Measurements from ENCODE around the gene SLC12A2. TPM values are rescaled to one million over a fixed set of nuclear protein-coding genes. Genes with fewer than 3 reads are reported as not detected.

Gene SLC12A2
- total and polyA plus RNA-seq, 7 donors, result 2.8 to 55.9 (median 49.6) TPM

DNA sequence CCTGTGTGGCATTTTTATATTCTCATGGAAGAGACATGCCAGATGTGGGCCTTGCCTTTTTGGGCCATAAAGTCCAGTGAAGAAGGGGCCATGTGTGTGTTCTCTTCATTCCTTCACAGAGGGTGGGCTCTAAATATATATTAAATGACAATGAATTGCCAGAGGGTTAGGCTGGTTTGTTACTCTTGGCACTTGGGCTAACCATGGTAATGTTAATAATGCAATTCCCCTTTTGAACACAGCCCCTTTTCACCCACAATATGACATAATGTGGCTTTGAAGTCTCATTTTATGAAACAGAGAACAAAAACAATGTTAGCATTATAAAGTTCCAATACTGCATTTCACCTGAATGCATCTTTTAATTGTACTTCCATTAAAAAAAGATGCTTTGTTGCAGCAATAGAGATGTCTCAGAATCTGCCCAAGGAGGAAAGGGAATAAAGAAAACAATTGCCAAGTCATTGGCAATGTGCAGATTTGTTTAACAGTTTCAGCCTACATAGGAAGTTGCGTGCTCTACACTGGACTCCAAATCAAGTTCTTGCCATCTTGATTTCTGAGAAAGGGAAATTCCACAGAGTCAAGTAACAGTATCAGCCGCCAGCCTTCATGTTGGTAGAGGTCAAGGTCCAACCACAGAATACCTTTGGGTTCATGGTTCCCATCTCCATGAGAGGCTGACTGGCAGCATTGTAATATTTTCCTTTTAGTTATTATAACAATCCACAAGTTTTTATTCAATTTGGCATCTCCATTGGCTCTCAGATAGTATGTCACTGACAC is 141.9 kb downstream of the SLC12A2 start:
- no peaks in the 10 kb centered on the region for H3K36me3 ChIP-seq
- TF ChIP-seq POLR2AphosphoS5 (IDR thresholded peaks at IDR 0.05) (no peak), POLR2A (IDR thresholded peaks at IDR 0.05) (no peak), EP300 (IDR thresholded peaks at IDR 0.05) (no peak)
- TF ChIP-seq, protein P1, sequence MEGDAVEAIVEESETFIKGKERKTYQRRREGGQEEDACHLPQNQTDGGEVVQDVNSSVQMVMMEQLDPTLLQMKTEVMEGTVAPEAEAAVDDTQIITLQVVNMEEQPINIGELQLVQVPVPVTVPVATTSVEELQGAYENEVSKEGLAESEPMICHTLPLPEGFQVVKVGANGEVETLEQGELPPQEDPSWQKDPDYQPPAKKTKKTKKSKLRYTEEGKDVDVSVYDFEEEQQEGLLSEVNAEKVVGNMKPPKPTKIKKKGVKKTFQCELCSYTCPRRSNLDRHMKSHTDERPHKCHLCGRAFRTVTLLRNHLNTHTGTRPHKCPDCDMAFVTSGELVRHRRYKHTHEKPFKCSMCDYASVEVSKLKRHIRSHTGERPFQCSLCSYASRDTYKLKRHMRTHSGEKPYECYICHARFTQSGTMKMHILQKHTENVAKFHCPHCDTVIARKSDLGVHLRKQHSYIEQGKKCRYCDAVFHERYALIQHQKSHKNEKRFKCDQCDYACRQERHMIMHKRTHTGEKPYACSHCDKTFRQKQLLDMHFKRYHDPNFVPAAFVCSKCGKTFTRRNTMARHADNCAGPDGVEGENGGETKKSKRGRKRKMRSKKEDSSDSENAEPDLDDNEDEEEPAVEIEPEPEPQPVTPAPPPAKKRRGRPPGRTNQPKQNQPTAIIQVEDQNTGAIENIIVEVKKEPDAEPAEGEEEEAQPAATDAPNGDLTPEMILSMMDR (IDR thresholded peaks at IDR 0.05), result no peak
- no peaks in the 10 kb centered on the region for H3K9me3 ChIP-seq
- 92 to 93% methylated on average over 2 of the region's 2 CpGs for WGBS, 2 donors
- H3K4me3 ChIP-seq, result no peak overlapping the region
- no peak for DNase-seq
- H3K27me3 ChIP-seq, result no peaks in the 10 kb centered on the region
- intact Hi-C loops (cut with DNase I), result no loop called here
- peaks cover 0 to 13% (median 6%) of the 10 kb centered on the region in 4 donors for H3K4me1 ChIP-seq
- no peak overlapping the region for H3K27ac ChIP-seq

- intact Hi-C loops (cut with DNase I), result no loop called here
- Histone ChIP-seq H3K36me3 (no peaks in the 10 kb centered on the region), H3K4me3 (no peak overlapping the region), H3K9me3 (no peaks in the 10 kb centered on the region), H3K27me3 (no peaks in the 10 kb centered on the region), H3K27ac (no peak overlapping the region), H3K4me1 (peaks cover 0 to 13% (median 6%) of the 10 kb centered on the region in 4 donors)
- no peak for DNase-seq
- 65 to 69% methylated on average over 3 of the region's 3 CpGs for WGBS, 2 donors
- TF ChIP-seq POLR2AphosphoS5 (IDR thresholded peaks at IDR 0.05) (no peak), POLR2A (IDR thresholded peaks at IDR 0.05) (no peak), EP300 (IDR thresholded peaks at IDR 0.05) (no peak)
- TF ChIP-seq, protein P1 (IDR thresholded peaks at IDR 0.05), result no peak
Measured at GRCh38 chr5:128228008-128228407, 144.4 kb downstream of the SLC12A2 start.

DNA sequence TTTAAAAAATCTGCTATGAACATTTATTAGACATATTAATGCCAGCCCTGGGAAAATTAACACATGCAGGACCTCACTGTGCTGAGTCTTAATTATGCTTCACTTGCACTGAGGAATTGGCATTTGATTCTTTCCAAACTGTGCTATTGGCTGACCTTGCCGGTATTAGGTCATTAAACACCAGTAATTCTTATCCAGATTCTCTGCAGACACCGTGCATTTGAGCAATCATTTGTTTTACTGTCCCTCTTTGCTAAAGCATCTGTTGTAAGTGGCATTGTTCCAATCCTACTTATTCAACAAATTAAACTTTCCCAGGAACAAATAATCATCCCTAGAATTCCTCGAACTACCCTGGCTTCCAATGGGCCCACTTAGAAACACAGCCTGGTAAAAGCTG is 145.0 kb downstream of the SLC12A2 start:
- Histone ChIP-seq H3K27ac (no peak overlapping the region), H3K4me1 (peaks cover 0 to 13% (median 6%) of the 10 kb centered on the region in 4 donors), H3K4me3 (no peak overlapping the region), H3K9me3 (no peaks in the 10 kb centered on the region), H3K27me3 (no peaks in the 10 kb centered on the region), H3K36me3 (no peaks in the 10 kb centered on the region)
- no peak for DNase-seq
- WGBS, 2 donors, result 63 to 64% methylated on average over 3 of the region's 3 CpGs
- intact Hi-C loops (cut with DNase I), result no loop called here
- TF ChIP-seq EP300 (IDR thresholded peaks at IDR 0.05) (no peak), POLR2AphosphoS5 (IDR thresholded peaks at IDR 0.05) (peak in 2 of 4 donors; percentile 27 to 60)

GRCh38 chr5:128234928-128235641 is 151.5 kb downstream of the SLC12A2 start:
- 93 to 94% methylated on average over 7 of the region's 7 CpGs for WGBS, 2 donors
- intact Hi-C loops (cut with DNase I), result no loop called here
- no peak for DNase-seq

More at GRCh38 chr5:128234928-128235641, 151.5 kb downstream of the SLC12A2 start:
- Histone ChIP-seq H3K27me3 (no peaks in the 10 kb centered on the region), H3K4me1 (peaks cover 0 to 14% (median 3%) of the 10 kb centered on the region in 4 donors), H3K27ac (no peak overlapping the region), H3K36me3 (no peaks in the 10 kb centered on the region), H3K4me3 (no peak overlapping the region), H3K9me3 (no peaks in the 10 kb centered on the region)
- no peak for TF ChIP-seq POLR2A (IDR thresholded peaks at IDR 0.05)
- TF ChIP-seq, protein P1 (IDR thresholded peaks at IDR 0.05), result no peak
- TF ChIP-seq EP300 (IDR thresholded peaks at IDR 0.05), result no peak
- TF ChIP-seq POLR2AphosphoS5 (IDR thresholded peaks at IDR 0.05), result no peak
